ENCODE results near the gene PSMD11. TPM values are rescaled to one million over a fixed set of nuclear protein-coding genes. Genes with fewer than 3 reads are reported as not detected.

Gene PSMD11
- total RNA-seq, 1 donor from 2014 or later = 156 TPM

DNA sequence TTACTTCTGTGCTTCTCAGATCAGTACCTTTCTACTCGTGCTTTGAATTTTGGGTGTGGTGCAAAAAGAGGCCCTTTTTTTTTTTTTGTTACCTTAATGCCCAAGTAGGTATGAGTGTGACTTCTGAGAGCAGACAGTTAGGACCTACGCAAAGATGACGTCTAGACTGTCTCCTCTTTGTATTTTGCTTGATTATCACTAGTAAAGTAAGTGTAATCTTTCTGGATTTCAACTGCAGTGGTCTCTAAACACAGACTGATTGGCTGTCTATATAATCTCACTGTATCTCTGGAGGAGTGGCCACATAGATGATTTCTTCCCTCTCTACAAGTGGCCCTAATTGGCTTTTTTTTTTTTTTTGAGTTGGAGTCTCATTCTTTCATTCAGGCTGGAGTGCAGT lies 30.9 kb downstream of the PSMD11 start:
- TF ChIP-seq, protein P1, sequence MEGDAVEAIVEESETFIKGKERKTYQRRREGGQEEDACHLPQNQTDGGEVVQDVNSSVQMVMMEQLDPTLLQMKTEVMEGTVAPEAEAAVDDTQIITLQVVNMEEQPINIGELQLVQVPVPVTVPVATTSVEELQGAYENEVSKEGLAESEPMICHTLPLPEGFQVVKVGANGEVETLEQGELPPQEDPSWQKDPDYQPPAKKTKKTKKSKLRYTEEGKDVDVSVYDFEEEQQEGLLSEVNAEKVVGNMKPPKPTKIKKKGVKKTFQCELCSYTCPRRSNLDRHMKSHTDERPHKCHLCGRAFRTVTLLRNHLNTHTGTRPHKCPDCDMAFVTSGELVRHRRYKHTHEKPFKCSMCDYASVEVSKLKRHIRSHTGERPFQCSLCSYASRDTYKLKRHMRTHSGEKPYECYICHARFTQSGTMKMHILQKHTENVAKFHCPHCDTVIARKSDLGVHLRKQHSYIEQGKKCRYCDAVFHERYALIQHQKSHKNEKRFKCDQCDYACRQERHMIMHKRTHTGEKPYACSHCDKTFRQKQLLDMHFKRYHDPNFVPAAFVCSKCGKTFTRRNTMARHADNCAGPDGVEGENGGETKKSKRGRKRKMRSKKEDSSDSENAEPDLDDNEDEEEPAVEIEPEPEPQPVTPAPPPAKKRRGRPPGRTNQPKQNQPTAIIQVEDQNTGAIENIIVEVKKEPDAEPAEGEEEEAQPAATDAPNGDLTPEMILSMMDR (conservative IDR thresholded peaks at IDR 0.05) = no peak
- no peak overlapping the region for H3K4me3 Mint-ChIP-seq
- no peaks in the 10 kb centered on the region for H3K9me3 Mint-ChIP-seq
- no peaks in the 10 kb centered on the region for H3K4me1 Mint-ChIP-seq
- peaks cover 16% of the 10 kb centered on the region for H3K36me3 Mint-ChIP-seq (ENCODE audit: low read depth)
- DNase-seq (ENCODE audit: low read depth, low spot score) = no peak
- peak overlapping the region; percentile 91 for H3K27ac Mint-ChIP-seq (ENCODE audit: unreplicated experiment)
- no peaks in the 10 kb centered on the region for H3K27me3 Mint-ChIP-seq (ENCODE audit: low read depth)

DNA sequence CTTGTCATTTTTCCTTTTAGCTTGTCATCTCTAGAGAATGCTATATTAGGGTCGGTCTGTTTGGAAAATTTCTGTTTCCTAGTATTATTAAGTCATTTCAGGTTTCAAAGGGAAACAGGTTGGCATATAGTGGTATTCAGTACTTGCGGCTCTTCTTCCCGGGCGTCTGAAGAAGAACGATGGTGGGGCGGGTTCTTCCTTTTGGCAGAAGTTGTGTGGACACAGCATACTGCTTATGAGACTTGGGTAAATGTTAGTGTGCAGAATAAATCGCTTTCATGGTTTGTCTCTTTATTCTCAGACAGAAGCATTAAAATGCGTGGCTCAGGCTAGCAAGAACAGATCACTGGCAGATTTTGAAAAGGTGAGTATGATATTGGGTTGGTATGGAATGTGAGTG lies 32.9 kb downstream of the PSMD11 start:
- no peak overlapping the region for H3K27ac Mint-ChIP-seq (ENCODE audit: unreplicated experiment)
- H3K4me1 Mint-ChIP-seq = no peaks in the 10 kb centered on the region
- no peak for DNase-seq (ENCODE audit: low read depth, low spot score)
- TF ChIP-seq, protein P1 (conservative IDR thresholded peaks at IDR 0.05) = no peak
- H3K27me3 Mint-ChIP-seq (ENCODE audit: low read depth) = no peaks in the 10 kb centered on the region
- H3K9me3 Mint-ChIP-seq = no peaks in the 10 kb centered on the region
- peaks cover 10% of the 10 kb centered on the region for H3K36me3 Mint-ChIP-seq (ENCODE audit: low read depth)
- H3K4me3 Mint-ChIP-seq = no peak overlapping the region

DNA sequence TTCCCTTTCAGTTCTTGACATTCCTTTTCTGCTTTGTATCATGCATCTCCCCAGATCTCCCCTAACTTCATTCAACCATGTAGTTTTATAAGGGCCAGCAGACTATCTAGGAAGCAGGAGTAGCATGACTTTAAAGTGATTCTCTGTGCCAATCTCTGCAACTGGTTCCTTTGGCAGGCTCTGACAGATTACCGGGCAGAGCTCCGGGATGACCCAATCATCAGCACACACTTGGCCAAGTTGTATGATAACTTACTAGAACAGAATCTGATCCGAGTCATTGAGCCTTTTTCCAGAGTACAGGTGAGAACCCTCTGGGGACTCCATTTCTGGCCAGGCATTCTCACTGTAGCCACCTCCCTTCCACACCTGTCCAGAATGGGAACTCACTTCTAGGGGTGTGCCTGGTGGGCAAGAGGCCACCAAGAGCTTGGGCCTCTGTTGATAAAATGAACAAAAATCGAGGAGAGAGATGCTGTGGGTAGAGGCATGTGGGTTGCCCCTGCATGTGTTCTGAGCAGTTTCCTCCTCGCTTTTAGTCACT lies 34.8 kb downstream of the PSMD11 start:
- Mint-ChIP-seq H3K4me3 (no peak overlapping the region), H3K27me3 (ENCODE audit: low read depth) (no peaks in the 10 kb centered on the region)

DNA sequence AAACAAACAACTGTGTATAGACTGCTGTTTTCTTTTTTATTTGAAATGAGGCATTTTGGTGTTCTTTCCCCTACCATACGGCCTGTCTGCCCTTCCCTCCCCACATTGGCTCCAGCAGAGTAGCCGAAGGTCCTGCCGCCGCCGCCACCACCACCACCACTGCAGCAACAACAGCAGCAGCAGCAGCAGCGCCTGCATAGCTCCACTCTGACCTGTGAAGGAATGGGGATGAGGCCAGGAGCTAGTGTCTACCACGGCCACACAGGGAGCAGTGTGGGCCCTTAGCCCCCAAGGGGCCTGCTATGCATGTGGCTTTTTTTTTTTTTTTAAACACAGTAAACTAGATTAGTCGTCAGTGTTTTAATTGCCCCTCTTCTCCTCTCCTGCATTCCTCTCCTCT lies 36.9 kb downstream of the PSMD11 start:
- Mint-ChIP-seq H3K4me1 (peaks cover 26% of the 10 kb centered on the region), H3K27me3 (ENCODE audit: low read depth) (no peaks in the 10 kb centered on the region), H3K36me3 (ENCODE audit: low read depth) (no peaks in the 10 kb centered on the region), H3K4me3 (no peak overlapping the region), H3K9me3 (no peaks in the 10 kb centered on the region), H3K27ac (ENCODE audit: unreplicated experiment) (no peak overlapping the region)
- no peak for DNase-seq (ENCODE audit: low read depth, low spot score)
- TF ChIP-seq, protein P1 (conservative IDR thresholded peaks at IDR 0.05) = no peak

More for the DNA sequence above, 34.8 kb downstream of the PSMD11 start:
- Mint-ChIP-seq H3K9me3 (no peaks in the 10 kb centered on the region), H3K4me1 (peaks cover 15% of the 10 kb centered on the region), H3K36me3 (ENCODE audit: low read depth) (peaks cover 5% of the 10 kb centered on the region), H3K27ac (ENCODE audit: unreplicated experiment) (peak overlapping the region; percentile 1)
- no peak for DNase-seq (ENCODE audit: low read depth, low spot score)
- TF ChIP-seq, protein P1 (conservative IDR thresholded peaks at IDR 0.05) = no peak

DNA sequence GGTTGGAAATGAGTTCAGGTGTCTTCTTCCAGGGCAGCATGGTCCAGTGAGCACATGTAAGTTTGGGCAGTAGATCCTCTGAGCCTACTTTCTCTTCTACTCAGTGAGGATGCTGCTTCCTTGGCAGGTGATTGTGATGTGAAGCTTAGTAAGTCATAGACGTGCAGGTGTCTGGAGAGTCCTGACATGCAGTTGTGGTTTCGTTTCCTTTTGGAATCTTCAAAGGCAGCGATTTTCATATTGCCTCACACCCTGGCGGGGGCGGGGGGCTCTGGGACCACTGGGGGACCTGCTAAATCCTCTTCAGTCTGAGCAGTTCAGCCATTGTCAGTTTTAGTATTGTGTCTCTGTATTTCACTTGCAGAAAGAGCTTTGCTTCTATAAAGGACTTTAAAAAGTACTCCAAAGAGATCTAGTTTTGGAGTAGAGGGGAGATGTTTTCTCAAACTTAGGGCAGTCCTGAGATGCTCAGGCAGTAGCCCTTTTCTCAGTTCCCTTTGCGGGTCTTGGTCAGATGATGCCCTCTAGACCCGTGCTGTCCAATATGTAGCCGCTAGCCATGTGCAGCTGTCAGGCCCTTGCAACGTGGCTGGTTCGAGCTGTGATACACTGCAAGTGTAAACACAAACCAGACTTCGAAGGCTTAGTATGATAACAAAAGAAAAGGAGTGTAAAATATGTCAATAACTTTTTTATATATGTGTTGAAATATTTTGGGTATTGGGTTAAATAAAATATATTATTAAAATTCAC lies 38.4 kb downstream of the PSMD11 start:
- Mint-ChIP-seq H3K36me3 (ENCODE audit: low read depth) (peaks cover 2% of the 10 kb centered on the region), H3K9me3 (no peaks in the 10 kb centered on the region), H3K27ac (ENCODE audit: unreplicated experiment) (no peak overlapping the region), H3K4me3 (peak overlapping the region; percentile 45), H3K27me3 (ENCODE audit: low read depth) (no peaks in the 10 kb centered on the region), H3K4me1 (peaks cover 30% of the 10 kb centered on the region)
- TF ChIP-seq, protein P1 (conservative IDR thresholded peaks at IDR 0.05) = no peak
- DNase-seq (ENCODE audit: low read depth, low spot score) = no peak
